BE2C (cell line): ENCODE results near the gene RUSF1.

Source experiments
- DNase-seq: peaks from one replicate; pipeline ENCODE4 v3.0.0-alpha.2; 2020
- H3K27me3 ChIP-seq: fragments of 250-450 bp; sonication (Bioruptor Pico); 2 replicates; pipeline ENCODE4 v1.5.1; 2020; ENCODE audit warnings: mild to moderate bottlenecking
- H3K36me3 ChIP-seq: fragments of 250-450 bp; sonication (Bioruptor Pico); 2 replicates; pipeline ENCODE4 v1.5.1; 2020; ENCODE audit warnings: mild to moderate bottlenecking
- H3K4me1 ChIP-seq: fragments of 250-450 bp; sonication (Bioruptor Pico); 2 replicates; pipeline ENCODE4 v1.5.1; 2020
- H3K4me3 ChIP-seq: 2 replicates; pipeline ENCODE4 v1.5.1; 2011; ENCODE audit warnings: low read depth, low read length
- H3K9me3 ChIP-seq: fragments of 250-450 bp; sonication (Bioruptor Pico); 2 replicates; pipeline ENCODE4 v1.5.1; 2020
- TF ChIP-seq, protein P1 (sequence below): IDR thresholded peaks from 2 replicates; pipeline ENCODE4 v1.5.1; 2012; ENCODE audit warnings: mild to moderate bottlenecking, low read depth, low read length

The RUSF1 gene

DNA sequence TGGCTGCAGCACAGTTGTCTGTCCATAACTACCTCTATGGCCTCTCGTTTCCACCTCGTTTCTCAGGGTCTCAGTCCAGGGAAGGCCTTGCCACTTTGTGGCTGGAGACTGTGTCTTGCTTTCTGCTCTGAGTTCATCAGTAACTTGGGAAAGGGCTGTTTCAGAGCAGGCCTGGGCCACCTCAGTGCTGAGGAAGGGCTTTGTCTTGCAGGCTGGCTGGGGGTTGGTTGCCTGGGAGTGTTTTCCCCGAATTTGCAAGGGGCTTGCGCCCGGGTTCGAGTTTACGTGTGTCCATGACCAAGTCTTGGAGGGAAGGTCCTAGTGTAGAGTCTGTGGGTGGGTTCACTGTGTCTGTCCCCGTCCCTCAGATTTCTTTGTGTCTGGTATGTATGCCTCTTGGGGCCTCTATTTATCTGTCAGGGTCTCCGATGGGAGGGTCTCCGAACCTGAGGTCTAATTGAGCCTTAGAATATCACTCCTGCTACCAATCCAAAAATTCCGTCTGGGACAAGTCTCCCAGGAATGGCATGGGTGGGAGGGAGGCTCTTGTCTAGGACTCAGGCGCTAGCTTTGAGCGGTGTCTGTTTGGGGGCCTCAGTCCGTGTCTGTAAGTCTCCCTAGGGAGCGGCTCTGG lies 36.8 kb downstream of the RUSF1 start:
- Histone ChIP-seq H3K4me3 (peak overlapping the region; percentile 72), H3K27me3 (no peaks in the 10 kb centered on the region), H3K4me1 (peaks cover 4% of the 10 kb centered on the region; the same call in 1 of the 2 replicates), H3K9me3 (no peaks in the 10 kb centered on the region), H3K36me3 (no peaks in the 10 kb centered on the region; the same call in 1 of the 2 replicates)
- no peak for DNase-seq
- TF ChIP-seq, protein P1, sequence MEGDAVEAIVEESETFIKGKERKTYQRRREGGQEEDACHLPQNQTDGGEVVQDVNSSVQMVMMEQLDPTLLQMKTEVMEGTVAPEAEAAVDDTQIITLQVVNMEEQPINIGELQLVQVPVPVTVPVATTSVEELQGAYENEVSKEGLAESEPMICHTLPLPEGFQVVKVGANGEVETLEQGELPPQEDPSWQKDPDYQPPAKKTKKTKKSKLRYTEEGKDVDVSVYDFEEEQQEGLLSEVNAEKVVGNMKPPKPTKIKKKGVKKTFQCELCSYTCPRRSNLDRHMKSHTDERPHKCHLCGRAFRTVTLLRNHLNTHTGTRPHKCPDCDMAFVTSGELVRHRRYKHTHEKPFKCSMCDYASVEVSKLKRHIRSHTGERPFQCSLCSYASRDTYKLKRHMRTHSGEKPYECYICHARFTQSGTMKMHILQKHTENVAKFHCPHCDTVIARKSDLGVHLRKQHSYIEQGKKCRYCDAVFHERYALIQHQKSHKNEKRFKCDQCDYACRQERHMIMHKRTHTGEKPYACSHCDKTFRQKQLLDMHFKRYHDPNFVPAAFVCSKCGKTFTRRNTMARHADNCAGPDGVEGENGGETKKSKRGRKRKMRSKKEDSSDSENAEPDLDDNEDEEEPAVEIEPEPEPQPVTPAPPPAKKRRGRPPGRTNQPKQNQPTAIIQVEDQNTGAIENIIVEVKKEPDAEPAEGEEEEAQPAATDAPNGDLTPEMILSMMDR = no peak

DNA sequence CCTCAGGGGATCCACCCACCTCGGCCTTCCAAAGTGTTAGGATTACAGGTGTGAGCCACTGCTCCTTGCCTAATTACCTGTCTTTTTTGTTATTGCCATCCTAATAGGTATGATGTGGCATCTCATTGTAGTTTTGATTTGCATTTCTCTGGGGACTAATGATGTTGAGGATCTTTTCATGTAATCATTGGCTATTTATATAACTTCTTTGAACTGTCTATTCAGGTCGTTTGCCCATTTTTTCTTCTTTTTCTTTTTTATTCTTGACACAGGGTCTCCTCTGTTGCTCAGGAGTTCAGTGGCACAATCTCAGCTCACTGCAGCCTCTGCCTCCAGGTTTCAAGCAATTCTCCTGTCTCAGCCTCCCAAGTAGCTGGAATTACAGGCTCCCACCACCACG lies 37.6 kb downstream of the RUSF1 start:
- Histone ChIP-seq H3K9me3 (no peaks in the 10 kb centered on the region), H3K4me3 (no peak overlapping the region), H3K4me1 (peaks cover 4% of the 10 kb centered on the region; the same call in 1 of the 2 replicates), H3K27me3 (no peaks in the 10 kb centered on the region), H3K36me3 (no peaks in the 10 kb centered on the region; the same call in 1 of the 2 replicates)
- DNase-seq = no peak
- TF ChIP-seq, protein P1 = no peak

DNA sequence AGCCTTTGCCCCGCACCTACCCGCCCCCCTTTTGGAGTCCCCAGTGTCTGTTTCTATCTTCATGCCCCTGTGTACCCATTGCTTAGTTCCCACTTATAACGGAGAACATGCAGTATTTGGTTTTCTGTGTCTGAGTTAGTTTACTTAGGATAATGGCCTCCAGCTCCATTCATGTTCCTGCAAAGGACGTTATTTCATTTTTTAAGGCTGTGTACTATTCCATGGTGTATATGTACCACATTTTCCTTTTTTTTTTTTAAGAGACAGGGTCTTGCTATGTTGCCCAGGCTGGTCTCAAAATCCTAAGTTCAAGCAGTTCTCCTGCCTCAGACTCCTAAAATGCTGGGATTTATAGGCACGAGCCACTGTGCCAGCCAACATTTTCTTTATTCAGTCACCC lies 40.3 kb downstream of the RUSF1 start:
- Histone ChIP-seq H3K4me3 (no peak overlapping the region), H3K4me1 (no peaks in the 10 kb centered on the region), H3K9me3 (no peaks in the 10 kb centered on the region), H3K27me3 (no peaks in the 10 kb centered on the region), H3K36me3 (no peaks in the 10 kb centered on the region)
- no peak for DNase-seq
- TF ChIP-seq, protein P1 = no peak

DNA sequence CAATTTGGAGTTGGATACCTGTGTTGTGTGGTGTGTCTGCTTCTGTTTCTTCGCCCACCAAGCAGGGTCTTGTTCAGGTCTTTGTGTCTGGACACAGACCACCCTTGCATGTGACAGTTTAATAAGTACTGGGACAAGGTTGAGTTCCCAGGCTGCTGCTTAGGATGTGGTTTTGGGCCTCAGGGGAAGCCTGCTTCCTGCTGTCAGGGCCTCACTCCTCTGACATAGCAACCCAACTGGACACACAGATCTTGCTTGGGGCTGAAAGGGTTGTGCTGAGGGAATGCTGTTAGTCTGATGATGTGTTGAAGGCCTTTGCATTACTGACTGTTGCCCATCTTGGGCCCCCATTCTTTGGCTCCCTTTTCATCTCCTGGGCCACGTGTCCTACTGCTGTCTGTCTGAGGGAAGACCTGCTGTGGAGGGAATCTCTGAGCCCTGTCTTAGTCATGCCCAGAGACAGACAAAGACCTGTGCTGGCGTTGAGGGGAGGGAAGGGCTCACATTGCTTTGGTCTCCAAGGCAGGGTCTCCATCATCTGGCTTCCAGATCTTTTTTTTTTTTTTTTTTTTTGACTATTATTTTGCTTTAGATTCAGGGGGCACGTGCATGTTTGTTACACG lies 40.9 kb downstream of the RUSF1 start:
- no peaks in the 10 kb centered on the region for H3K4me1 ChIP-seq
- no peak overlapping the region for H3K4me3 ChIP-seq
- H3K27me3 ChIP-seq = no peaks in the 10 kb centered on the region
- TF ChIP-seq, protein P1 = no peak
- H3K36me3 ChIP-seq = no peaks in the 10 kb centered on the region
- no peak for DNase-seq
- H3K9me3 ChIP-seq = no peaks in the 10 kb centered on the region

DNA sequence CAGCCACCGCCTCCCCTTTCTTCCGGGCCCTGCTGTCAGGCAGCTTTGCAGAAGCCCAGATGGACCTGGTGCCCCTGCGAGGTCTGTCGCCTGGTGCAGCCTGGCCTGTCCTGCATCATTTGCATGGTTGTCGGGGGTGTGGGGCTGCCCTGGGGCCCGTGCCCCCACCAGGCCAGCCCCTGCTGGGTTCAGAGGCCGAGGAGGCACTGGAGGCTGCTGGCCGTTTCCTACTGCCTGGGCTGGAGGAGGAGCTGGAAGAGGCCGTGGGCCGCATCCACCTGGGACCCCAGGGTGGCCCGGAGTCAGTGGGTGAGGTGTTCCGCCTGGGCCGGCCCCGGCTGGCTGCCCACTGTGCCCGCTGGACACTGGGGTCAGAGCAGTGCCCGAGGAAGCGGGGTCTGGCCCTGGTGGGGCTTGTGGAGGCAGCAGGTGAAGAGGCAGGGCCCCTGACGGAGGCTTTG lies 41.8 kb downstream of the RUSF1 start:
- Histone ChIP-seq H3K4me3 (no peak overlapping the region), H3K9me3 (no peaks in the 10 kb centered on the region), H3K36me3 (no peaks in the 10 kb centered on the region), H3K27me3 (no peaks in the 10 kb centered on the region), H3K4me1 (no peaks in the 10 kb centered on the region)
- no peak for DNase-seq
- TF ChIP-seq, protein P1 = no peak

DNA sequence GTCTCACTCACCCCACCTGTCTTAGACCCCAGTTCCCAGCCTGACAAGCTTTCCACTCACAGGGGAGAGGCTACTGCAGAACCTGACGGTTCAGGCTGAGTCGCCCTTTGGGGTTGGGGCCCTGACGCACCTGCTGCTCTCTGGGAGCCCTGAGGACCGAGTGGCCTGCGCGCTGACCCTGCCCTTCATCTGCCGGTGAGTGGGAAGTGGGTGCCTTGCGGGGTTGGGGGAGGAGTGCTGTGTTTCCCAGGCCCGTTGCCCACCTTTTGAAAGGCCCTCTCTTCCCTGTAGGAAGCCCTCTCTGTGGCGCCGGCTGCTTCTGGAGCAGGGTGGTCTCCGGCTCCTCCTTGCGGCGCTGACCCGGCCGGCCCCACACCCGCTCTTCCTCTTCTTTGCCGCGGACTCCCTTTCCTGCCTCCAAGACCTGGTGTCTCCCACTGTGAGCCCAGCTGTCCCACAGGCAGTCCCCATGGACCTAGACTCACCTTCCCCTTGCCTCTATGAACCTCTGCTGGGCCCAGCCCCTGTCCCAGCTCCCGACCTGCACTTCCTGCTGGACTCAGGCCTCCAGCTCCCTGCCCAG lies 42.3 kb downstream of the RUSF1 start:
- Histone ChIP-seq H3K4me1 (no peaks in the 10 kb centered on the region), H3K27me3 (no peaks in the 10 kb centered on the region), H3K9me3 (no peaks in the 10 kb centered on the region), H3K36me3 (no peaks in the 10 kb centered on the region), H3K4me3 (no peak overlapping the region)
- TF ChIP-seq, protein P1 = no peak
- no peak for DNase-seq
